H1 (cell line): ENCODE data around the gene DISP1. TPM values are rescaled to one million over a fixed set of nuclear protein-coding genes. Genes with fewer than 3 reads are reported as not detected.

Experiments used
- CTCF ChIA-PET: fragments of 300-600 bp; sonication (Branson Sonifier 250); formaldehyde crosslinking; loops from one replicate; lab custom pipeline; 2021; ENCODE audit not compliant: partially characterized antibody; lab: Charles Lee
- POLR2A ChIA-PET: fragments of 300-600 bp; sonication (Branson Sonifier 250); formaldehyde crosslinking; loops from one replicate; lab custom pipeline; 2021; ENCODE audit warnings: inconsistent platforms; ENCODE audit not compliant: partially characterized antibody; lab: Charles Lee
- DNase-seq, 2 experiments: peaks; one replicate each; pipeline versions ENCODE4 v3.0.0 to v3.0.0-alpha.2; 2010 to 2022; ENCODE audit warnings: low spot score in 2 of 2, low read depth in 1 of 2, mixed read lengths in 1 of 2
- FAIRE-seq: peaks from 2 replicates; lab custom pipeline; 2011; peaks lifted over from hg19 to GRCh38; lab: Jason Lieb, UNC
- H2AFZ ChIP-seq: 2 replicates; pipeline ENCODE4 v1.8.1; 2012; ENCODE audit warnings: low read length, inconsistent platforms
- H2AK5ac ChIP-seq: 2 replicates; pipeline ENCODE4 v1.6.1; 2013; ENCODE audit warnings: low read depth, low read length
- H2BK120ac ChIP-seq: replicated peaks from 2 replicates; pipeline ENCODE3; 2013; ENCODE audit warnings: low read depth, low read length, inconsistent platforms
- H2BK12ac ChIP-seq: 2 replicates; pipeline ENCODE4 v1.6.1; 2013; ENCODE audit warnings: low read depth, low read length
- H2BK15ac ChIP-seq: 2 replicates; pipeline ENCODE4 v1.6.1; 2013; ENCODE audit warnings: low read length
- H2BK20ac ChIP-seq: 2 replicates; pipeline ENCODE4 v1.6.1; 2013; ENCODE audit warnings: low read length
- H2BK5ac ChIP-seq: 2 replicates; pipeline ENCODE4 v1.6.1; 2013; ENCODE audit warnings: low read depth, low read length
- H3K14ac ChIP-seq: 2 replicates; pipeline ENCODE4 v1.6.1; 2013; ENCODE audit warnings: inconsistent platforms; ENCODE audit not compliant: insufficient read length
- H3K18ac ChIP-seq: 2 replicates; pipeline ENCODE4 v1.6.1; 2013; ENCODE audit warnings: low read length; ENCODE audit errors: extremely low read depth
- H3K23ac ChIP-seq: 2 replicates; pipeline ENCODE4 v1.6.1; 2013; ENCODE audit warnings: inconsistent platforms; ENCODE audit not compliant: insufficient read length
- H3K23me2 ChIP-seq: 2 replicates; pipeline ENCODE4 v1.6.1; 2013; ENCODE audit warnings: low read depth, low read length
- H3K27ac ChIP-seq: 2 replicates; pipeline ENCODE4 v1.6.1; 2011; ENCODE audit warnings: low read depth, low read length, inconsistent platforms
- H3K27me3 ChIP-seq, 4 experiments: replicated peaks in 1 of 4; 1 replicate in 1 of 4; 2 replicates in 3 of 4; pipeline versions ENCODE4 v1.6.1 to v1.8.1; 2011 to 2013; ENCODE audit warnings: low read length in 3 of 4, mild to moderate bottlenecking in 3 of 4, inconsistent platforms in 2 of 4, mixed read lengths in 2 of 4, moderate library complexity in 1 of 4; ENCODE audit not compliant: control insufficient read depth in 3 of 4, insufficient read depth in 3 of 4; ENCODE audit errors: extremely low read depth in 1 of 4
- H3K36me3 ChIP-seq, 4 experiments: 2 replicates each; pipeline versions ENCODE4 v1.6.1 to v1.8.1; 2011 to 2013; ENCODE audit warnings: mild to moderate bottlenecking in 4 of 4, low read length in 3 of 4, moderate library complexity in 2 of 4, control low read depth in 1 of 4, inconsistent platforms in 1 of 4; ENCODE audit not compliant: insufficient read depth in 4 of 4, control insufficient read depth in 2 of 4
- H3K4ac ChIP-seq: replicated peaks from 2 replicates; pipeline ENCODE3; 2013; ENCODE audit warnings: low read length, low read depth, mixed read lengths, inconsistent platforms; ENCODE audit not compliant: insufficient read length
- H3K4me1 ChIP-seq, 4 experiments: replicated peaks in 1 of 4; 1 replicate in 1 of 4; 2 replicates in 3 of 4; pipeline versions ENCODE4 v1.6.1 to v1.8.1; 2011 to 2013; ENCODE audit warnings: low read length in 3 of 4, inconsistent platforms in 2 of 4, mixed read lengths in 1 of 4; ENCODE audit not compliant: insufficient read depth in 4 of 4, control insufficient read depth in 3 of 4
- H3K4me2 ChIP-seq, 2 experiments: 2 replicates each; pipeline versions ENCODE4 v1.6.1 to v1.8.1; 2011 to 2013; ENCODE audit warnings: low read depth in 2 of 2, low read length in 2 of 2, control low read depth in 1 of 2, inconsistent platforms in 1 of 2, mild to moderate bottlenecking in 1 of 2; ENCODE audit not compliant: insufficient read depth in 1 of 2
- H3K4me3 ChIP-seq, 4 experiments: fragments of 200-600, 300-600 bp in 1 of 4; sonication (generic), shearing (Covaris generic), sonication (Bioruptor Twin) in 1 of 4; 2 replicates each; pipeline versions ENCODE4 v1.5.1 to v1.8.1; 2011 to 2016; ENCODE audit warnings: low read length in 4 of 4, low read depth in 3 of 4, control low read depth in 2 of 4, inconsistent platforms in 2 of 4, mild to moderate bottlenecking in 2 of 4, mixed read lengths in 1 of 4, moderate library complexity in 1 of 4; ENCODE audit not compliant: insufficient read depth in 2 of 4; ENCODE audit errors: extremely low read depth in 1 of 4
- H3K56ac ChIP-seq: replicated peaks from 2 replicates; pipeline ENCODE3; 2013; ENCODE audit warnings: low read depth, mild to moderate bottlenecking, mixed read lengths, low read length, inconsistent platforms; ENCODE audit not compliant: insufficient read length
- H3K79me1 ChIP-seq: 2 replicates; pipeline ENCODE4 v1.6.1; 2013; ENCODE audit warnings: low read depth, low read length, control low read depth
- H3K79me2 ChIP-seq, 2 experiments: 2 replicates each; pipeline versions ENCODE4 v1.6.1 to v1.8.1; 2012 to 2013; ENCODE audit warnings: low read length in 2 of 2, mild to moderate bottlenecking in 2 of 2, inconsistent platforms in 1 of 2; ENCODE audit not compliant: insufficient read depth in 2 of 2, control insufficient read depth in 1 of 2
- H3K9ac ChIP-seq, 4 experiments: replicated peaks in 1 of 4; 1 replicate in 1 of 4; 2 replicates in 3 of 4; pipeline versions ENCODE4 v1.6.1 to v1.8.1; 2011 to 2013; ENCODE audit warnings: low read depth in 3 of 4, low read length in 3 of 4, control low read depth in 2 of 4, mild to moderate bottlenecking in 2 of 4, moderate library complexity in 2 of 4, inconsistent platforms in 1 of 4; ENCODE audit errors: extremely low read depth in 1 of 4
- H3K9me3 ChIP-seq, 2 experiments: 2 replicates each; pipeline versions ENCODE4 v1.6.1 to v1.8.1; 2012 to 2013; ENCODE audit warnings: mild to moderate bottlenecking in 2 of 2, moderate library complexity in 2 of 2, control low read depth in 1 of 2, inconsistent platforms in 1 of 2, low read depth in 1 of 2, low read length in 1 of 2, mixed read lengths in 1 of 2; ENCODE audit not compliant: insufficient read depth in 2 of 2
- H4K20me1 ChIP-seq, 2 experiments: replicated peaks in 1 of 2; 2 replicates each; pipeline versions ENCODE3 to v1.8.1; 2011 to 2013; ENCODE audit warnings: inconsistent platforms in 2 of 2, low read length in 2 of 2, mild to moderate bottlenecking in 1 of 2; ENCODE audit not compliant: insufficient read depth in 2 of 2, control insufficient read depth in 1 of 2
- H4K5ac ChIP-seq: 2 replicates; pipeline ENCODE4 v1.6.1; 2013; ENCODE audit warnings: low read length, low read depth, mixed read lengths, inconsistent platforms; ENCODE audit not compliant: insufficient read length
- H4K8ac ChIP-seq: 2 replicates; pipeline ENCODE4 v1.8.0; 2013; ENCODE audit warnings: mild to moderate bottlenecking, moderate library complexity, low read length, inconsistent platforms; ENCODE audit not compliant: insufficient read depth; ENCODE audit errors: extremely low read depth
- H4K91ac ChIP-seq: replicated peaks from 2 replicates; pipeline ENCODE3; 2013; ENCODE audit warnings: low read length, mixed read lengths, inconsistent platforms; ENCODE audit not compliant: insufficient read length
- FOSL1 ChIP-seq: IDR thresholded peaks from 2 replicates; pipeline ENCODE4 v1.6.1; 2011; ENCODE audit warnings: mild to moderate bottlenecking, low read depth, low read length, moderate library complexity; ENCODE audit not compliant: insufficient read depth
- HDAC6 ChIP-seq: IDR thresholded peaks from one replicate; pipeline ENCODE4 v1.7.1; 2012; ENCODE audit warnings: low read depth, mild to moderate bottlenecking, inconsistent platforms, low read length, moderate library complexity
- PHF8 ChIP-seq: fragments of 200-600 bp; sonication (generic); conservative IDR thresholded peaks from 2 replicates; pipeline ENCODE4 v1.7.1; 2012; ENCODE audit warnings: low read depth, mild to moderate bottlenecking, inconsistent platforms, low read length, moderate library complexity
- RFX5 ChIP-seq: IDR thresholded peaks from 2 replicates; pipeline ENCODE4 v1.6.1; 2011; ENCODE audit warnings: low read depth, low read length, improper control_type of control experiment, borderline replicate concordance
- SIRT6 ChIP-seq: IDR thresholded peaks from one replicate; pipeline ENCODE4 v1.7.1; 2012; ENCODE audit warnings: low read length, inconsistent platforms
- SP1 ChIP-seq: IDR thresholded peaks from 2 replicates; pipeline ENCODE4 v1.6.1; 2011; ENCODE audit warnings: low read depth, low read length
- ZNF274 ChIP-seq: IDR thresholded peaks from 2 replicates; pipeline ENCODE4 v1.7.0; 2012; ENCODE audit warnings: low read length, borderline replicate concordance; ENCODE audit errors: extremely low read depth
- WGBS, 2 experiments: shearing (Covaris generic) in 1 of 2; methylation state at CpG; one replicate each; pipeline versions ENCODE4 v1.1.6 to v1.1.7; 2013 to 2015; ENCODE audit warnings: low lambda C conversion rate in 2 of 2, mixed read lengths in 2 of 2, inconsistent platforms in 1 of 2, low coverage in 1 of 2, missing lambda C conversion rate in 1 of 2; ENCODE audit not compliant: insufficient replicate concordance in 2 of 2, insufficient coverage in 1 of 2, insufficient read length in 1 of 2; ENCODE audit errors: extremely low coverage in 1 of 2, missing lambda C conversion rate in 1 of 2; 5-methylcytosine and 5-hydroxymethylcytosine counted together
- polyA plus RNA-seq, 7 experiments: library from polyadenylated mRNA; depleted of rRNA in 3 of 7; stranded (reverse) in 5 of 7; unstranded in 2 of 7; fragments of >200 nt in 5 of 7; fragments of 200-250 nt in 2 of 7; gene quantifications; 1 replicate in 5 of 7; 2 replicates in 1 of 7; 4 replicates in 1 of 7; pipeline versions ENCODE4 v1.2.1 to v1.2.3, GENCODE V29; 2011 to 2013; ENCODE audit warnings: missing spikeins in 2 of 7, mixed read lengths in 2 of 7
- total RNA-seq: library from RNA; stranded (reverse); fragmentation: NEBNext Ultra II Directional; extraction: Animal tissue kit (Norgen Biotek cat#: 25700); gene quantifications from 2 replicates; pipeline ENCODE4 v1.2.1, GENCODE V29; 2021

DISP1 gene
- total and polyA plus RNA-seq, 2 of the 8 experiments (the other 6 are each of a cell fraction or from before 2014, with no cell fraction given) = 4.1 to 6.1 TPM

GRCh38 chr1:222820171-222820712, 5.4 kb downstream of the DISP1 start:
- TF ChIP-seq PHF8 (no peak), ZNF274 (no peak), SIRT6 (no peak), RFX5 (no peak), FOSL1 (no peak), SP1 (no peak), HDAC6 (no peak)
- ChIA-PET CTCF (interaction anchor here (0.6 to 1.4 kb wide), 2 partner anchors 33 to 132 kb away, joined by 3 read pairs; no protein-coding TSS in a partner anchor), POLR2A (interaction anchor here (0.9 to 1.2 kb wide), 2 partner anchors 189 to 210 kb away, joined by 3 read pairs; no protein-coding TSS in a partner anchor)
- peaks cover 2% of the 10 kb centered on the region; the same call in 1 of the 2 replicates for H3K23me2 ChIP-seq
- no peak overlapping the region for H4K8ac ChIP-seq
- H4K91ac ChIP-seq = no peak overlapping the region
- no peak overlapping the region for H2AFZ ChIP-seq
- H4K5ac ChIP-seq = no peak overlapping the region
- no peak overlapping the region for H3K23ac ChIP-seq
- H3K9ac ChIP-seq = no peak overlapping the region
- no peak overlapping the region for H3K4me2 ChIP-seq
- FAIRE-seq (no peak), DNase-seq (no peak)
- H3K9me3 ChIP-seq = no peaks in the 10 kb centered on the region
- no peak overlapping the region for H2BK15ac ChIP-seq
- H3K56ac ChIP-seq = no peak overlapping the region
- H4K20me1 ChIP-seq = no peaks in the 10 kb centered on the region
- H2BK5ac ChIP-seq = no peak overlapping the region
- H3K4me1 ChIP-seq = peaks cover 0 to 4% (median under 1%) of the 10 kb centered on the region in 4 experiments; a peak in 2 of 7 replicates
- H3K27ac ChIP-seq = no peak overlapping the region
- H3K79me1 ChIP-seq = no peaks in the 10 kb centered on the region; the same call in 1 of the 2 replicates
- H3K27me3 ChIP-seq = no peaks in the 10 kb centered on the region
- H3K4me3 ChIP-seq = no peak overlapping the region
- H3K79me2 ChIP-seq = peaks cover 0 to 74% of the 10 kb centered on the region in 2 experiments; a peak in 3 of 4 replicates
- H3K18ac ChIP-seq = no peak overlapping the region
- WGBS, 2 experiments = 96 to 100% methylated on average over 2 to 4 of the region's 4 CpGs
- no peak overlapping the region for H2AK5ac ChIP-seq
- no peak overlapping the region for H2BK20ac ChIP-seq
- H2BK120ac ChIP-seq = no peak overlapping the region
- H3K4ac ChIP-seq = no peak overlapping the region
- no peaks in the 10 kb centered on the region for H3K36me3 ChIP-seq
- H3K14ac ChIP-seq = no peak overlapping the region
- H2BK12ac ChIP-seq = no peak overlapping the region
